Esophagus squamous epithelium (tissue), 5 donors: Measurements from ENCODE around the gene MRPL53. TPM values are rescaled to one million over a fixed set of nuclear protein-coding genes. Genes with fewer than 3 reads are reported as not detected.

Experiments used
- DNase-seq: peaks from one replicate; lab custom pipeline; 2025; lab: John Stamatoyannopoulos, UW
- H3K27ac ChIP-seq, 4 donors: fragments of 200-600 bp; sonication (generic); one replicate each; pipeline ENCODE4 v1.5.1; 2016 to 2019; ENCODE audit warnings: mild to moderate bottlenecking in 1 of 4
- H3K27me3 ChIP-seq, 4 donors: fragments of 200-600 bp; sonication (generic); 1 replicate in 3 of 4; 2 replicates in 1 of 4; pipeline versions ENCODE4 v1.5.1 to v1.6.0; 2017 to 2021; ENCODE audit warnings: antibody characterized with exemption in 1 of 4
- H3K36me3 ChIP-seq, 3 donors: fragments of 200-600 bp; sonication (generic); one replicate each; pipeline ENCODE4 v1.5.1; 2016 to 2019
- H3K4me1 ChIP-seq, 3 donors: fragments of 200-600 bp; sonication (generic); one replicate each; pipeline ENCODE4 v1.5.1; 2017 to 2019
- H3K4me3 ChIP-seq, 4 donors: fragments of 200-600 bp; sonication (generic); 1 replicate in 3 of 4; 2 replicates in 1 of 4; pipeline ENCODE4 v1.5.1; 2016 to 2019; ENCODE audit warnings: mild to moderate bottlenecking in 2 of 4, moderate library complexity in 1 of 4
- H3K9me3 ChIP-seq, 3 donors: fragments of 200-600 bp; sonication (generic); one replicate each; pipeline ENCODE4 v1.5.1; 2016 to 2019
- POLR2A ChIP-seq, 4 donors: fragments of 450-650 bp; IDR thresholded peaks; one replicate each; pipeline ENCODE4 v1.6.1; 2017; ENCODE audit warnings: antibody characterized with exemption in 4 of 4, mild to moderate bottlenecking in 4 of 4, moderate library complexity in 3 of 4
- WGBS, 2 donors: methylation state at CpG; one replicate each; pipeline ENCODE4 v1.1.5; 2018; 5-methylcytosine and 5-hydroxymethylcytosine counted together
- intact Hi-C: fragments of 100-400 bp; cut with DNase I; formaldehyde crosslinking; loops from one replicate; pipeline ENCODE4 v1.15.0; 2022
- total RNA-seq, 4 donors: library from RNA; depleted of rRNA; stranded (reverse); fragments of >200 nt; gene quantifications; one replicate each; pipeline ENCODE4 v1.1.0, GENCODE V29; 2016
- TF ChIP-seq, protein P1 (sequence below), 6 experiments: fragments of 450-650 bp in 4 of 6; fragments of 200-600 bp in 2 of 6; sonication (generic) in 2 of 6; IDR thresholded peaks; one replicate each; pipeline ENCODE4 v1.5.1; 2016 to 2019; ENCODE audit warnings: antibody characterized with exemption in 6 of 6, mild to moderate bottlenecking in 4 of 6, moderate library complexity in 4 of 6
- donor health status: DM: yes; HTN: yes; CAD: no.

The MRPL53 gene
- total RNA-seq, 4 donors from 2014 or later: 10.7 to 25.2 (median 22.1) TPM

- Histone ChIP-seq H3K27ac (no peak overlapping the region), H3K4me1 (peaks cover 35 to 50% (median 37%) of the 10 kb centered on the region in 3 donors), H3K9me3 (no peaks in the 10 kb centered on the region), H3K27me3 (peaks cover 27 to 70% (median 36%) of the 10 kb centered on the region in 4 donors), H3K36me3 (peaks cover 0 to 12% (median 9%) of the 10 kb centered on the region in 3 donors), H3K4me3 (no peak overlapping the region)
- 74 to 81% methylated on average over 4 of the region's 4 CpGs for WGBS, 2 donors
- DNase-seq: no peak
- TF ChIP-seq, protein P1, sequence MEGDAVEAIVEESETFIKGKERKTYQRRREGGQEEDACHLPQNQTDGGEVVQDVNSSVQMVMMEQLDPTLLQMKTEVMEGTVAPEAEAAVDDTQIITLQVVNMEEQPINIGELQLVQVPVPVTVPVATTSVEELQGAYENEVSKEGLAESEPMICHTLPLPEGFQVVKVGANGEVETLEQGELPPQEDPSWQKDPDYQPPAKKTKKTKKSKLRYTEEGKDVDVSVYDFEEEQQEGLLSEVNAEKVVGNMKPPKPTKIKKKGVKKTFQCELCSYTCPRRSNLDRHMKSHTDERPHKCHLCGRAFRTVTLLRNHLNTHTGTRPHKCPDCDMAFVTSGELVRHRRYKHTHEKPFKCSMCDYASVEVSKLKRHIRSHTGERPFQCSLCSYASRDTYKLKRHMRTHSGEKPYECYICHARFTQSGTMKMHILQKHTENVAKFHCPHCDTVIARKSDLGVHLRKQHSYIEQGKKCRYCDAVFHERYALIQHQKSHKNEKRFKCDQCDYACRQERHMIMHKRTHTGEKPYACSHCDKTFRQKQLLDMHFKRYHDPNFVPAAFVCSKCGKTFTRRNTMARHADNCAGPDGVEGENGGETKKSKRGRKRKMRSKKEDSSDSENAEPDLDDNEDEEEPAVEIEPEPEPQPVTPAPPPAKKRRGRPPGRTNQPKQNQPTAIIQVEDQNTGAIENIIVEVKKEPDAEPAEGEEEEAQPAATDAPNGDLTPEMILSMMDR (IDR thresholded peaks at IDR 0.05): no peak
- TF ChIP-seq POLR2A (IDR thresholded peaks at IDR 0.05): no peak
- intact Hi-C loops: no loop called here
These were observed 37.8 kb upstream of the MRPL53 start for GRCh38 chr2:74510272-74510671.

DNA sequence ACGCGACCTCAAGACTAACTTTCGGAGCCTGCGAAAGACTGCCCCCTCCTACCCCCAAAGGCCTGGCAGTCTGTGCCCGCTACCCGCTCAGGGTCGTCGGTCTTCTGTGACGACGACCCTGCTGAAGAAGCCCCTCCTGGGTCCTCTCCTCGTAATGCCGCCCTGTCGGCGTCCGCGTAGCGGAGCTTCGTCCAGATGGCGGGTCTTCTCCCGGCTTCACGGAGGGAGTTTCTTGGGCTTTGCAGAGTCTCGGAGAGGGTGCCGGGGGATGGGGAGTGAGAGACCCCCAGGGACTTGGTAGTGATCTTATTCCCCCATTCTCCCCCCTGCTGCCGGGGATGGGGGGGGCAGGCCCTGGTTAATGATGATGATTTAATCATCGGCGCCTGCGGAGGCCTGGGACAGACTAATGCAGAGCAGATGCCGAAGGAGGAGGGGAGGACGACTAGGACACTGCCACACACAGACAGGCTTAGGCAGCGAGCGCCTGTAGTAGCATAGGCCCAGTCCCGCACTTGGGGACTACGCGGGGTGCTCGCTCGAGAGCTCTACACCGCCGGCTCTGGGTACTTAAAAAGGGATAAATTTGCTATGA is 35.5 kb upstream of the MRPL53 start:
- peaks cover 5 to 56% (median 14%) of the 10 kb centered on the region in 4 donors for H3K27me3 ChIP-seq
- H3K9me3 ChIP-seq: no peaks in the 10 kb centered on the region
- peak overlapping the region; percentile 56 to 86 (median 72) for H3K4me3 ChIP-seq
- no peak for TF ChIP-seq POLR2A (IDR thresholded peaks at IDR 0.05)
- TF ChIP-seq, protein P1 (IDR thresholded peaks at IDR 0.05): no peak
- H3K4me1 ChIP-seq: peaks cover 26 to 50% (median 28%) of the 10 kb centered on the region in 3 donors
- peak overlapping the region; percentile 96 to 99 (median 97) for H3K27ac ChIP-seq
- DNase-seq: no peak
- WGBS, 2 donors: 15 to 38% methylated on average over 9 to 20 of the region's 38 CpGs
- intact Hi-C loops: no loop called here
- peaks cover 0 to 23% (median 9%) of the 10 kb centered on the region in 3 donors for H3K36me3 ChIP-seq

DNA sequence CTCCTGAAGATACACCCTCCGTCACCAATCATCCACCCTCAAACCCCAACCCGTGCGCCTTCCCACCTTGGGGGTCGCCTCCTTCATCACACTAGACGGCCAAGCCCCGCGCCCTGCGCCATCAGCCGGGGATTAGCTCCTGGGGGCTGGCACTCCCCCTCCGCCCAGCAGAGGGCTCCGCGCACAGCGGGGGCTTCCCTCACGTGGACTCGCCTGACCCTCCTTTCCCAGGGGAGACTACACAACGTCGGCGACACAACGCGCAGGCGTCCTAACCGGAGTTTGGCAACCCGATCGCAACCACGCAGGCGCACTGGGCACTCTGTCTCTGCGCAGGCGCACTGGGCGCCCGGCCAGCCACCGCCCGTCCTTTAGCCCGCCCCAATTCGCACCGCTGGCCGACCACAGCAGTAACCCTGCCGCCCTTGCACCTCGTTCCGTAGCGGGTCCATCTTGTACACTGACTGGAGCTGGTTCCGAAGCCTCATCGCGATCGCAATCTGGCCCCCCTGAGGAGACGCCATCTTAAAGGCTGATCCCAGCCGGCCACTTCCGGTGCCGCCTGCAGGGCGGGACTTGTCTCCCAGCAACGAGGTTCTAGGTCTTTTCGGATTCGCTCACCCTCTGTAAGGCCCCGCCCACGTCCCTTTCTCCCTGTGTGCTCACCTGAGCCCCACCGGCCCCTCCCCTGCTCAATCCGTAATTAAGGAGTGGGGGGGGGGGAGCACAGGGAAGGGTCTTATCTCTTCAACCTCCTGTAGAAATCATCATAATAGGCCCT is 34.9 kb upstream of the MRPL53 start, which contains the start of gene PCGF1:
Gene PCGF1 (minus strand): TSS at position 551 of the 781 bp plus-strand sequence. CDS start 27 bp downstream, at position 524.
- peaks cover 26 to 56% (median 33%) of the 10 kb centered on the region in 3 donors for H3K4me1 ChIP-seq
- H3K27ac ChIP-seq: peak within 1 kb of the TSS; percentile 96 to 99 (median 97)
- peaks cover 0 to 56% (median 9%) of the 10 kb centered on the region in 4 donors for H3K27me3 ChIP-seq
- H3K4me3 ChIP-seq: peak within 1 kb of the TSS; percentile 56 to 86 (median 72)
- H3K36me3 ChIP-seq: peaks cover 0 to 23% (median 9%) of the 10 kb centered on the region in 3 donors
- 1% methylated on average over 32 to 37 of the region's 56 CpGs for WGBS, 2 donors
- no peaks in the 10 kb centered on the region for H3K9me3 ChIP-seq
- peak in 3 of 4 donors; percentile 25 to 55 (median 30) for TF ChIP-seq POLR2A (IDR thresholded peaks at IDR 0.05)
- TF ChIP-seq, protein P1 (IDR thresholded peaks at IDR 0.05): peak in 5 of 6 experiments; percentile 8 to 38 (median 20)
- peak; percentile 89 for DNase-seq
- intact Hi-C loops: no loop called here

- H3K9me3 ChIP-seq: no peaks in the 10 kb centered on the region
- H3K4me3 ChIP-seq: peak overlapping the region in 2 of 4 donors; percentile 69 to 86
- peaks cover 0 to 56% (median 0%) of the 10 kb centered on the region in 4 donors for H3K27me3 ChIP-seq
- peaks cover 0 to 23% (median 9%) of the 10 kb centered on the region in 3 donors for H3K36me3 ChIP-seq
- H3K4me1 ChIP-seq: peaks cover 32 to 61% (median 37%) of the 10 kb centered on the region in 3 donors
- intact Hi-C loops: no loop called here
- no peak overlapping the region for H3K27ac ChIP-seq
- WGBS, 2 donors: 90 to 92% methylated on average over 12 to 13 of the region's 14 CpGs
- no peak for DNase-seq
- TF ChIP-seq, protein P1 (IDR thresholded peaks at IDR 0.05): no peak
- TF ChIP-seq POLR2A (IDR thresholded peaks at IDR 0.05): no peak
These were observed 33.2 kb upstream of the MRPL53 start for GRCh38 chr2:74505448-74506246.
